HepG2 (cell line): ENCODE data around the gene HSPA1B.

Experiments used
- DPF2 ChIP-seq: sonication (generic); formaldehyde crosslinking; IDR thresholded peaks from 2 replicates; pipeline ENCODE4 v1.4.0; 2020; ENCODE audit warnings: mild to moderate bottlenecking, low read depth, missing genetic modification reagents, borderline replicate concordance
- POLR2A ChIP-seq, 2 experiments: IDR thresholded peaks; 2 replicates each; pipeline ENCODE4 v1.6.1; 2011; ENCODE audit warnings: low read depth in 2 of 2, low read length in 2 of 2, mild to moderate bottlenecking in 1 of 2, moderate library complexity in 1 of 2; ENCODE audit not compliant: insufficient read depth in 1 of 2
- POLR2AphosphoS5 ChIP-seq: IDR thresholded peaks from 2 replicates; pipeline ENCODE4 v1.6.1; 2012; ENCODE audit warnings: low read depth, low read length

DNA sequence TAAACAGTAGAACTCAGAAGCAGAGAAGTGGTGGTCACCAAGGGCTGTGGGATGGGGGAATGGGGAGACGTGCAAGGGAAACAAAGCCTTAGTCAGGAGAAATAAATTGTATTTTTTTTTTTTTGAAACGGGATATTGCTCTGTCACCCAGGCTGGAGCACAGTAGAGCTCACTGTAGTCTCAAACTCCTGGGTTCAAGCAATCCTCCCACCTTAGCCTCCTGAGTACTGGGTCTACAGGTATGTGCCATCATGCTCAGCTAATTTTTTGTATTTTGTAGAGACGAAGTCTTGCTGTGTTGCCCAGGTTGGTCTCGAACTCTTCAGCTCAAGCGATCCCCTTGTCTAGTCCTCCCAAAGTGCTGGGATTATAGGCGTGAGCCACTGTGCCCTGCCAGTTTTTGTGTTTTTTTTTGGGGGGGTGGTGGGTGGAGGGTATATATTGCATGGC, 3.4 kb downstream of the HSPA1B start:
- TF ChIP-seq POLR2A (IDR thresholded peaks at IDR 0.05; ENCODE audit: insufficient read depth in 1 of 2, low read depth in 2 of 2, low read length in 2 of 2) (no peak), POLR2AphosphoS5 (no peak), DPF2 (CRISPR knock-in tag) (no peak)
